A673 (cell line): ENCODE data around the gene MAOB.

Source experiments
- EZH2 ChIP-seq: fragments of 200-600 bp; sonication (generic); IDR thresholded peaks from 2 replicates; pipeline ENCODE4 v1.6.1; 2017; ENCODE audit warnings: borderline replicate concordance, low read depth, mild to moderate bottlenecking, mixed read lengths, antibody characterized with exemption, low read length; ENCODE audit not compliant: poor library complexity, severe bottlenecking
- TF ChIP-seq, protein P1 (sequence below): fragments of 300-800, 200-600 bp; sonication (generic); conservative IDR thresholded peaks from 2 replicates; pipeline ENCODE4 v1.5.1; 2017; ENCODE audit warnings: low read depth, mild to moderate bottlenecking, antibody characterized with exemption, low read length, moderate library complexity, mixed read lengths

DNA sequence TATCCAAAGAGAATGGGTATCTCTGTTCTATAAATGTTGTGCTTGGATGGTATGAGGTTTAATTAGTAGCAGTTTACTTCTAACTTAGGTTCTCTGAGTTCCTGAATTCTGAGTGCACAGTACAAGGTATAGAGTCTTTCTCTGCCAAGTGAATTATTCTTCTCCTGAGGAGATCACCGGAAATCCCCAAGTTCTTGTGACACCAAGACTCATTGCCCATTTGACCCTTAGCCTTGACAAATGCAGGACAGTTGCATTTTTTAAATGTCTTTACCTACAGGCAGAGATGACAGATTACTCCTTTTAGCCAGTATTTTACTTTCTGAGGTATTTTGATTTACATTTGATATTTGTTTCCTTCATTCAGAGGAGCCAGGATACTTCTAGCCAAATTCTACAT lies 153.3 kb downstream of the MAOB start:
- TF ChIP-seq, protein P1, sequence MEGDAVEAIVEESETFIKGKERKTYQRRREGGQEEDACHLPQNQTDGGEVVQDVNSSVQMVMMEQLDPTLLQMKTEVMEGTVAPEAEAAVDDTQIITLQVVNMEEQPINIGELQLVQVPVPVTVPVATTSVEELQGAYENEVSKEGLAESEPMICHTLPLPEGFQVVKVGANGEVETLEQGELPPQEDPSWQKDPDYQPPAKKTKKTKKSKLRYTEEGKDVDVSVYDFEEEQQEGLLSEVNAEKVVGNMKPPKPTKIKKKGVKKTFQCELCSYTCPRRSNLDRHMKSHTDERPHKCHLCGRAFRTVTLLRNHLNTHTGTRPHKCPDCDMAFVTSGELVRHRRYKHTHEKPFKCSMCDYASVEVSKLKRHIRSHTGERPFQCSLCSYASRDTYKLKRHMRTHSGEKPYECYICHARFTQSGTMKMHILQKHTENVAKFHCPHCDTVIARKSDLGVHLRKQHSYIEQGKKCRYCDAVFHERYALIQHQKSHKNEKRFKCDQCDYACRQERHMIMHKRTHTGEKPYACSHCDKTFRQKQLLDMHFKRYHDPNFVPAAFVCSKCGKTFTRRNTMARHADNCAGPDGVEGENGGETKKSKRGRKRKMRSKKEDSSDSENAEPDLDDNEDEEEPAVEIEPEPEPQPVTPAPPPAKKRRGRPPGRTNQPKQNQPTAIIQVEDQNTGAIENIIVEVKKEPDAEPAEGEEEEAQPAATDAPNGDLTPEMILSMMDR, result no peak
- TF ChIP-seq EZH2, result no peak
